ENCODE measurements around the gene PTPN4.

Gene PTPN4

GRCh38 chr2:119721043-119721442, 38.7 kb upstream of the PTPN4 start:
- Histone ChIP-seq H3K4me1 (ENCODE audit: control insufficient read depth, insufficient read depth, low read length, unreplicated experiment) (no peaks in the 10 kb centered on the region), H3K4me3 (ENCODE audit: low read depth, low read length) (no peak overlapping the region), H3K36me3 (ENCODE audit: insufficient read depth, low read length) (no peaks in the 10 kb centered on the region), H3K27me3 (ENCODE audit: insufficient read depth, low read length) (peaks cover 7% of the 10 kb centered on the region), H2AFZ (ENCODE audit: low read length, unreplicated experiment) (no peak overlapping the region), H3K79me2 (ENCODE audit: control insufficient read depth, insufficient read depth, low read length, unreplicated experiment) (no peaks in the 10 kb centered on the region), H3K27ac (ENCODE audit: low read depth, low read length) (no peak overlapping the region)

DNA sequence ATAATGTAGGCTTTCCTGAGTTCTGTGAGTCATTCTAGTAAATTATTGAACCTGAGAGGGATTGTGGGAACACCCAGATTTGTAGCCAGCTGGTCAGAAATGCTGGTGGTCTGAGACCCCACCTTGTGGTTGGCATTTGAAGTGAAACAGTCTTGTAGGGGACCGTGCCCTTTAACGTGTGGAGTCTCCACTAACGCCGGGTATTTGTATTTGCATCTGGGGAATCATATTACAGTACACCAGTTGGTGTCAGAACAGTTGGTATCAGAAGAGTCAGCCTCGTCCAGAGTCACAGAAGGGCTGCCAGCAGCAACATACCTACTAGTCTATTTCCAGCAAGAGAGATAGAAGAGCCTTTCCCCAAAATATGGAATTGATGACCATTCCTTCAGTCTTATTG, 38.3 kb upstream of the PTPN4 start:
- H3K27me3 ChIP-seq (ENCODE audit: insufficient read depth, low read length), result peaks cover 3% of the 10 kb centered on the region; the same call in 1 of the 2 replicates
- H3K27ac ChIP-seq (ENCODE audit: low read depth, low read length), result no peak overlapping the region
- H2AFZ ChIP-seq (ENCODE audit: low read length, unreplicated experiment), result no peak overlapping the region
- H3K79me2 ChIP-seq (ENCODE audit: control insufficient read depth, insufficient read depth, low read length, unreplicated experiment), result no peaks in the 10 kb centered on the region
- H3K4me1 ChIP-seq (ENCODE audit: control insufficient read depth, insufficient read depth, low read length, unreplicated experiment), result no peaks in the 10 kb centered on the region
- no peaks in the 10 kb centered on the region for H3K36me3 ChIP-seq (ENCODE audit: insufficient read depth, low read length)
- no peak overlapping the region for H3K4me3 ChIP-seq (ENCODE audit: low read depth, low read length)

GRCh38 chr2:119721904-119722303, 37.8 kb upstream of the PTPN4 start:
- Histone ChIP-seq H3K4me1 (ENCODE audit: control insufficient read depth, insufficient read depth, low read length, unreplicated experiment) (no peaks in the 10 kb centered on the region), H2AFZ (ENCODE audit: low read length, unreplicated experiment) (no peak overlapping the region), H3K36me3 (ENCODE audit: insufficient read depth, low read length) (no peaks in the 10 kb centered on the region), H3K27ac (ENCODE audit: low read depth, low read length) (no peak overlapping the region), H3K27me3 (ENCODE audit: insufficient read depth, low read length) (no peaks in the 10 kb centered on the region), H3K4me3 (ENCODE audit: low read depth, low read length) (no peak overlapping the region), H3K79me2 (ENCODE audit: control insufficient read depth, insufficient read depth, low read length, unreplicated experiment) (no peaks in the 10 kb centered on the region)

GRCh38 chr2:119723186-119723585, 36.5 kb upstream of the PTPN4 start:
- H3K79me2 ChIP-seq (ENCODE audit: control insufficient read depth, insufficient read depth, low read length, unreplicated experiment), result no peaks in the 10 kb centered on the region
- no peak overlapping the region for H2AFZ ChIP-seq (ENCODE audit: low read length, unreplicated experiment)
- no peaks in the 10 kb centered on the region for H3K4me1 ChIP-seq (ENCODE audit: control insufficient read depth, insufficient read depth, low read length, unreplicated experiment)
- H3K27ac ChIP-seq (ENCODE audit: low read depth, low read length), result no peak overlapping the region
- H3K36me3 ChIP-seq (ENCODE audit: insufficient read depth, low read length), result no peaks in the 10 kb centered on the region
- H3K27me3 ChIP-seq (ENCODE audit: insufficient read depth, low read length), result no peaks in the 10 kb centered on the region
- H3K4me3 ChIP-seq (ENCODE audit: low read depth, low read length), result no peak overlapping the region

GRCh38 chr2:119723784-119724467, 35.8 kb upstream of the PTPN4 start:
- no peak overlapping the region for H3K4me3 ChIP-seq (ENCODE audit: low read depth, low read length)
- H3K27ac ChIP-seq (ENCODE audit: low read depth, low read length), result no peak overlapping the region
- no peaks in the 10 kb centered on the region for H3K79me2 ChIP-seq (ENCODE audit: control insufficient read depth, insufficient read depth, low read length, unreplicated experiment)
- H3K4me1 ChIP-seq (ENCODE audit: control insufficient read depth, insufficient read depth, low read length, unreplicated experiment), result no peaks in the 10 kb centered on the region
- no peaks in the 10 kb centered on the region for H3K36me3 ChIP-seq (ENCODE audit: insufficient read depth, low read length)
- no peaks in the 10 kb centered on the region for H3K27me3 ChIP-seq (ENCODE audit: insufficient read depth, low read length)
- H2AFZ ChIP-seq (ENCODE audit: low read length, unreplicated experiment), result no peak overlapping the region

GRCh38 chr2:119724656-119725485, 34.9 kb upstream of the PTPN4 start:
- Histone ChIP-seq H2AFZ (ENCODE audit: low read length, unreplicated experiment) (no peak overlapping the region), H3K36me3 (ENCODE audit: insufficient read depth, low read length) (no peaks in the 10 kb centered on the region), H3K27ac (ENCODE audit: low read depth, low read length) (no peak overlapping the region), H3K4me1 (ENCODE audit: control insufficient read depth, insufficient read depth, low read length, unreplicated experiment) (no peaks in the 10 kb centered on the region), H3K4me3 (ENCODE audit: low read depth, low read length) (no peak overlapping the region), H3K27me3 (ENCODE audit: insufficient read depth, low read length) (no peaks in the 10 kb centered on the region), H3K79me2 (ENCODE audit: control insufficient read depth, insufficient read depth, low read length, unreplicated experiment) (no peaks in the 10 kb centered on the region)

GRCh38 chr2:119727493-119727892, 32.2 kb upstream of the PTPN4 start:
- H3K36me3 ChIP-seq (ENCODE audit: insufficient read depth, low read length), result no peaks in the 10 kb centered on the region
- H3K4me3 ChIP-seq (ENCODE audit: low read depth, low read length), result no peak overlapping the region
- no peak overlapping the region for H3K27ac ChIP-seq (ENCODE audit: low read depth, low read length)
- no peaks in the 10 kb centered on the region for H3K79me2 ChIP-seq (ENCODE audit: control insufficient read depth, insufficient read depth, low read length, unreplicated experiment)
- H3K27me3 ChIP-seq (ENCODE audit: insufficient read depth, low read length), result no peaks in the 10 kb centered on the region
- no peaks in the 10 kb centered on the region for H3K4me1 ChIP-seq (ENCODE audit: control insufficient read depth, insufficient read depth, low read length, unreplicated experiment)
- H2AFZ ChIP-seq (ENCODE audit: low read length, unreplicated experiment), result no peak overlapping the region

DNA sequence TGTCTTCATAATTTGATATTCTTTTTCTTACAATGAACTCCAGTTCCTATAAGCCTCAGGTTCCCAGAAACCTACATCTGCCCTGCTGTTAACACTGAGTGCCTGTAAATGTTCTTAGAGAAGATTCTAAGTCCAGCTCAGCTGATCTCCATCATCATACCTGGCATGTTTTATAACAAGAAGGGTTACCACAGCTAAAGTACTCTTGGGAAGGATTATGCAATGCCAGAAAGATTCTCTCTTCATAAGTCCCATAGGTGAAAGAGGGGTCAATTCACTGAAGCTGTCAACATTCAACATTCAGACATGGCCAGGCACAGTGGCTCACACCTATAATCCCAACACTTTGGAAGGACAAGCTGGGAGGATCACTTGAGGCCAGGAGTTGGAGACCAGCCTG, 31.3 kb upstream of the PTPN4 start:
- H2AFZ ChIP-seq (ENCODE audit: low read length, unreplicated experiment), result no peak overlapping the region
- H3K27me3 ChIP-seq (ENCODE audit: insufficient read depth, low read length), result no peaks in the 10 kb centered on the region
- H3K36me3 ChIP-seq (ENCODE audit: insufficient read depth, low read length), result no peaks in the 10 kb centered on the region
- H3K4me3 ChIP-seq (ENCODE audit: low read depth, low read length), result no peak overlapping the region
- no peaks in the 10 kb centered on the region for H3K4me1 ChIP-seq (ENCODE audit: control insufficient read depth, insufficient read depth, low read length, unreplicated experiment)
- no peaks in the 10 kb centered on the region for H3K79me2 ChIP-seq (ENCODE audit: control insufficient read depth, insufficient read depth, low read length, unreplicated experiment)
- no peak overlapping the region for H3K27ac ChIP-seq (ENCODE audit: low read depth, low read length)

GRCh38 chr2:119730671-119731177, 29.0 kb upstream of the PTPN4 start:
- Histone ChIP-seq H3K36me3 (ENCODE audit: insufficient read depth, low read length) (no peaks in the 10 kb centered on the region), H3K27me3 (ENCODE audit: insufficient read depth, low read length) (no peaks in the 10 kb centered on the region), H2AFZ (ENCODE audit: low read length, unreplicated experiment) (no peak overlapping the region), H3K79me2 (ENCODE audit: control insufficient read depth, insufficient read depth, low read length, unreplicated experiment) (no peaks in the 10 kb centered on the region), H3K4me1 (ENCODE audit: control insufficient read depth, insufficient read depth, low read length, unreplicated experiment) (no peaks in the 10 kb centered on the region), H3K27ac (ENCODE audit: low read depth, low read length) (no peak overlapping the region), H3K4me3 (ENCODE audit: low read depth, low read length) (no peak overlapping the region)

DNA sequence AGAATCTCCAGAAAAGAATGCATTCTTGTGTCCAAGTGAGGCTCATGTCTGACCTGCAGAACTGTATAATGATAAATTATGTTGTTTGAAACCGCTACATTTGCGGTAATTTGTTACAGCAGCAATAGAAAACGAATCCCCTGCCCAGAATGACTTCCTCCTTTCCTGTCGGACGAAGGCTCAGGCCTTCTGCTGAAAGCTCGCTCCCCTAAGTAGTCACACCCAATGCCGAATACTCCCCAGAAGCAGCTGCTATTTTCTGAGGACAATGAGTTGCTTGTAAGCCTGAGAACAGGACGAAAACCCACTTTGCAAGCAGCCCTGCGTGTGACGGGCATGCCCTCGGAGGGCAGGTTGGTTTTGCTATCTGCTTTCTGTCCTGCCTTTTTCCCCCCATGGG, 27.7 kb upstream of the PTPN4 start:
- no peaks in the 10 kb centered on the region for H3K79me2 ChIP-seq (ENCODE audit: control insufficient read depth, insufficient read depth, low read length, unreplicated experiment)
- no peak overlapping the region for H3K27ac ChIP-seq (ENCODE audit: low read depth, low read length)
- H3K36me3 ChIP-seq (ENCODE audit: insufficient read depth, low read length), result no peaks in the 10 kb centered on the region
- no peak overlapping the region for H3K4me3 ChIP-seq (ENCODE audit: low read depth, low read length)
- H2AFZ ChIP-seq (ENCODE audit: low read length, unreplicated experiment), result no peak overlapping the region
- no peaks in the 10 kb centered on the region for H3K4me1 ChIP-seq (ENCODE audit: control insufficient read depth, insufficient read depth, low read length, unreplicated experiment)
- no peaks in the 10 kb centered on the region for H3K27me3 ChIP-seq (ENCODE audit: insufficient read depth, low read length)
